Body of pancreas (tissue), 4 donors: ENCODE results near the gene DEPDC1.

Source experiments
- POLR2A ChIP-seq, 3 donors: fragments of 450-650 bp; IDR thresholded peaks; one replicate each; pipeline ENCODE4 v1.6.1; 2016; ENCODE audit warnings: antibody characterized with exemption in 3 of 3, mild to moderate bottlenecking in 2 of 3
- TF ChIP-seq, protein P1 (sequence below), 7 experiments: fragments of 450-650 bp in 4 of 7; fragments of 200-600 bp in 3 of 7; sonication (generic) in 3 of 7; IDR thresholded peaks; one replicate each; pipeline ENCODE4 v1.5.1; 2016 to 2019; ENCODE audit warnings: antibody characterized with exemption in 7 of 7

DNA sequence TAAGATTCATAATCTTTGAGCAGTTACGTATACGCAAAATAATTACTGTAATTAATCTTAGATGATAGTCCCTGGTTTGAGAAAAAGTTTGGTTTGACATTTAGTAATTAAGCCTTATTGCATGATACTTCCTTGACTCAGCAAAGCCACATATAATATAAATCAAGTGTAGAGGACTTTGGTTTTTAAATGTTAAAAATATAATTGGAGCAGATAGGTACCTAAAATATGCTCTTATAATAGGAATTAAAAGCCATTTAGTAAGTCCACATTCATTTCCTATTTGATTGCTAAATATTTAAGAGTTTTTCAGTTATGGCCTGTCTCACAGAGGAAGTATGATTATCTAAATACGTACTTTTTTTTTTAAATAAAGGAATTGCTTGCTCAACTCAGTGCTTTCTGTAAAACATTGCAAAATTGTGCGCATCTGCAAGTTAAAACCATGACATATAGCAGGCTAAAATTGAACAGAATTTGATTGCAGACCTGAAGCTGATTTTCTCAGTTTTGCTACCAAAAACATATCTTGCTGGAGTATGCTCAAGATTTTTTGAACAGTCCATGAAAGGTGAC, 67.6 kb downstream of the DEPDC1 start:
- TF ChIP-seq, protein P1, sequence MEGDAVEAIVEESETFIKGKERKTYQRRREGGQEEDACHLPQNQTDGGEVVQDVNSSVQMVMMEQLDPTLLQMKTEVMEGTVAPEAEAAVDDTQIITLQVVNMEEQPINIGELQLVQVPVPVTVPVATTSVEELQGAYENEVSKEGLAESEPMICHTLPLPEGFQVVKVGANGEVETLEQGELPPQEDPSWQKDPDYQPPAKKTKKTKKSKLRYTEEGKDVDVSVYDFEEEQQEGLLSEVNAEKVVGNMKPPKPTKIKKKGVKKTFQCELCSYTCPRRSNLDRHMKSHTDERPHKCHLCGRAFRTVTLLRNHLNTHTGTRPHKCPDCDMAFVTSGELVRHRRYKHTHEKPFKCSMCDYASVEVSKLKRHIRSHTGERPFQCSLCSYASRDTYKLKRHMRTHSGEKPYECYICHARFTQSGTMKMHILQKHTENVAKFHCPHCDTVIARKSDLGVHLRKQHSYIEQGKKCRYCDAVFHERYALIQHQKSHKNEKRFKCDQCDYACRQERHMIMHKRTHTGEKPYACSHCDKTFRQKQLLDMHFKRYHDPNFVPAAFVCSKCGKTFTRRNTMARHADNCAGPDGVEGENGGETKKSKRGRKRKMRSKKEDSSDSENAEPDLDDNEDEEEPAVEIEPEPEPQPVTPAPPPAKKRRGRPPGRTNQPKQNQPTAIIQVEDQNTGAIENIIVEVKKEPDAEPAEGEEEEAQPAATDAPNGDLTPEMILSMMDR (IDR thresholded peaks at IDR 0.05): no peak
- TF ChIP-seq POLR2A (IDR thresholded peaks at IDR 0.05): no peak
